SU-DHL-6 (cell line): ENCODE results near the gene RELN.

Experiments
- H2AFZ ChIP-seq: fragments of 200-600 bp; sonication (generic); 2 replicates; pipeline ENCODE4 v1.6.1; 2014; ENCODE audit warnings: low read depth, mild to moderate bottlenecking, moderate library complexity, mixed read lengths, antibody characterized with exemption, low read length; ENCODE audit not compliant: severe bottlenecking
- H3F3A ChIP-seq: fragments of 200-600 bp; shearing (Covaris generic); 2 replicates; pipeline ENCODE4 v1.6.0; 2016; ENCODE audit warnings: antibody characterized with exemption, mild to moderate bottlenecking; ENCODE audit not compliant: insufficient read depth
- H3K27ac ChIP-seq: fragments of 200-600 bp; sonication (generic); 2 replicates; pipeline ENCODE4 v1.5.1; 2016; ENCODE audit warnings: low read depth, mild to moderate bottlenecking, low read length, moderate library complexity, mixed read lengths
- H3K27me3 ChIP-seq: fragments of 200-600 bp; sonication (generic), shearing (Covaris generic); 2 replicates; pipeline ENCODE4 v1.6.0; 2014; ENCODE audit warnings: mild to moderate bottlenecking, low read length
- H3K36me3 ChIP-seq: fragments of 200-600 bp; sonication (generic); 2 replicates; pipeline ENCODE4 v1.6.1; 2014; ENCODE audit warnings: mild to moderate bottlenecking, low read length, mixed read lengths
- H3K4me2 ChIP-seq: fragments of 300-600, 200-600 bp; shearing (Covaris generic), sonication (generic); 2 replicates; pipeline ENCODE4 v1.6.0; 2014; ENCODE audit warnings: low read length, low read depth, mild to moderate bottlenecking; ENCODE audit not compliant: poor library complexity, severe bottlenecking
- H3K4me3 ChIP-seq: fragments of 200-600 bp; sonication (generic); 2 replicates; pipeline ENCODE4 v1.5.1; 2014; ENCODE audit warnings: antibody characterized with exemption, low read length, mild to moderate bottlenecking, mixed read lengths; ENCODE audit not compliant: insufficient read depth, poor library complexity, severe bottlenecking
- H3K79me2 ChIP-seq: fragments of 200-600 bp; sonication (generic); 2 replicates; pipeline ENCODE4 v1.6.1; 2014; ENCODE audit warnings: mild to moderate bottlenecking, low read length, moderate library complexity; ENCODE audit not compliant: insufficient read depth
- H3K9ac ChIP-seq: fragments of 200-600 bp; sonication (generic); 2 replicates; pipeline ENCODE4 v1.7.0; 2014; ENCODE audit warnings: mild to moderate bottlenecking, low read length
- H3K9me2 ChIP-seq: fragments of 200-600 bp; sonication (generic); replicated peaks from 2 replicates; pipeline ENCODE4 v1.6.1; 2014; ENCODE audit warnings: low read length; ENCODE audit not compliant: insufficient read depth
- H3K9me3 ChIP-seq: fragments of 200-600 bp; sonication (generic); 2 replicates; pipeline ENCODE4 v1.6.1; 2014; ENCODE audit warnings: low read length, mixed read lengths; ENCODE audit not compliant: insufficient read depth
- H4K20me1 ChIP-seq: fragments of 200-600 bp; sonication (generic); 2 replicates; pipeline ENCODE4 v1.6.1; 2014; ENCODE audit warnings: low read depth, mild to moderate bottlenecking, antibody characterized with exemption, low read length, moderate library complexity, mixed read lengths
- EZH2phosphoT487 ChIP-seq: fragments of 200-600 bp; sonication (generic), shearing (Covaris generic); conservative IDR thresholded peaks from 2 replicates; pipeline ENCODE4 v1.6.1; 2018; ENCODE audit warnings: mild to moderate bottlenecking, antibody characterized with exemption, low read length, moderate library complexity, mixed read lengths
- TF ChIP-seq, protein P1 (sequence below): fragments of 200-600 bp; sonication (generic); IDR thresholded peaks from one replicate; pipeline ENCODE4 v1.5.1; 2017; ENCODE audit warnings: antibody characterized with exemption, mild to moderate bottlenecking, low read length, moderate library complexity; ENCODE audit not compliant: insufficient read depth, poor library complexity, severe bottlenecking

Gene RELN

DNA sequence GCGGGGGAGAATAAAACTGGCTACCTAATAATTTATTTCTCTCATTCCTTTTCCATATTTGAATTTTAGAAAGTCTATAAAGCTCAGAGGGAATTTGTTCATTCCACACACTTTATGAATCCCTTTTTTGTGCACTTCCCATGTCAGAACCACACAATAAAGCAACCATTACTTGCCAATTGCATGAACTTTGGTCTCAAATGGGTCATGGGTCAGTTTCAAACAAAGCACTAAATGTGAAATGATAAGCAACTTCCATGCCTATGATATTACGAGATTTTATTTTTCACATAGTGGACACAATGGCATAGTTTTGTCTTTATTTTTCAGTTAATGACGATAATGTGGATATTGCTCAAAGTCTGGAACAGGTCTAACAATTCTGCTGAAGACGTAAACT is 18.6 kb upstream of the RELN start:
- H3K27ac ChIP-seq, result no peak overlapping the region
- H3K9me2 ChIP-seq, result no peaks in the 10 kb centered on the region
- no peak overlapping the region for H2AFZ ChIP-seq
- H3K4me2 ChIP-seq, result no peak overlapping the region
- no peaks in the 10 kb centered on the region for H4K20me1 ChIP-seq
- TF ChIP-seq, protein P1, sequence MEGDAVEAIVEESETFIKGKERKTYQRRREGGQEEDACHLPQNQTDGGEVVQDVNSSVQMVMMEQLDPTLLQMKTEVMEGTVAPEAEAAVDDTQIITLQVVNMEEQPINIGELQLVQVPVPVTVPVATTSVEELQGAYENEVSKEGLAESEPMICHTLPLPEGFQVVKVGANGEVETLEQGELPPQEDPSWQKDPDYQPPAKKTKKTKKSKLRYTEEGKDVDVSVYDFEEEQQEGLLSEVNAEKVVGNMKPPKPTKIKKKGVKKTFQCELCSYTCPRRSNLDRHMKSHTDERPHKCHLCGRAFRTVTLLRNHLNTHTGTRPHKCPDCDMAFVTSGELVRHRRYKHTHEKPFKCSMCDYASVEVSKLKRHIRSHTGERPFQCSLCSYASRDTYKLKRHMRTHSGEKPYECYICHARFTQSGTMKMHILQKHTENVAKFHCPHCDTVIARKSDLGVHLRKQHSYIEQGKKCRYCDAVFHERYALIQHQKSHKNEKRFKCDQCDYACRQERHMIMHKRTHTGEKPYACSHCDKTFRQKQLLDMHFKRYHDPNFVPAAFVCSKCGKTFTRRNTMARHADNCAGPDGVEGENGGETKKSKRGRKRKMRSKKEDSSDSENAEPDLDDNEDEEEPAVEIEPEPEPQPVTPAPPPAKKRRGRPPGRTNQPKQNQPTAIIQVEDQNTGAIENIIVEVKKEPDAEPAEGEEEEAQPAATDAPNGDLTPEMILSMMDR, result no peak
- TF ChIP-seq EZH2phosphoT487, result no peak
- H3F3A ChIP-seq, result no peaks in the 10 kb centered on the region
- H3K4me3 ChIP-seq, result no peak overlapping the region
- H3K79me2 ChIP-seq, result no peaks in the 10 kb centered on the region
- H3K9me3 ChIP-seq, result no peaks in the 10 kb centered on the region
- no peak overlapping the region for H3K9ac ChIP-seq
- H3K36me3 ChIP-seq, result no peaks in the 10 kb centered on the region
- H3K27me3 ChIP-seq, result 0 out of 2 replicates have a peak, but pooled peaks cover 2% of the 10 kb centered on the region

DNA sequence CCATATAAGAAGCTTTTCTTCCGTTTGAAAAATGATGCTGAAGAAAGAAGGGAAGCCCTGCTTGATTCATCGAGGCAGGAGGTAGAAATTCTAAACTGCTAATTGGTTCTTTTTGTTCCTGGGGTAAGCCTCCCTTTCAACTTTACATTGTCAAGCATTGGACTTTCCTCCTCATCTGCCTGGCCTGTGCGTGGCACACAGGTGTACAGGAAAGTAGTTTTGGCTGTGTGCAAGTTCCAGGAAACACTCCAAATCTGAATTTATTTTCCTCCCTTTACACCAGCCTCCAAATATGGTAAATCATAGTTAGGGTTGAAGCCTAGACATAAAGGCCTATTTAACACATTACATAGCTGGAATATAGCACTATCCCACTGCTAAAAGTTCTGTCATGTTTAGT is 18.2 kb upstream of the RELN start:
- Histone ChIP-seq H3K9me2 (no peaks in the 10 kb centered on the region), H3K9me3 (no peaks in the 10 kb centered on the region), H3K9ac (no peak overlapping the region), H3K4me3 (no peak overlapping the region), H2AFZ (no peak overlapping the region), H3F3A (no peaks in the 10 kb centered on the region), H4K20me1 (no peaks in the 10 kb centered on the region), H3K36me3 (no peaks in the 10 kb centered on the region), H3K27ac (no peak overlapping the region), H3K4me2 (no peak overlapping the region), H3K79me2 (no peaks in the 10 kb centered on the region), H3K27me3 (0 out of 2 replicates have a peak, but pooled peaks cover 2% of the 10 kb centered on the region)
- TF ChIP-seq EZH2phosphoT487, result no peak
- TF ChIP-seq, protein P1, result no peak

DNA sequence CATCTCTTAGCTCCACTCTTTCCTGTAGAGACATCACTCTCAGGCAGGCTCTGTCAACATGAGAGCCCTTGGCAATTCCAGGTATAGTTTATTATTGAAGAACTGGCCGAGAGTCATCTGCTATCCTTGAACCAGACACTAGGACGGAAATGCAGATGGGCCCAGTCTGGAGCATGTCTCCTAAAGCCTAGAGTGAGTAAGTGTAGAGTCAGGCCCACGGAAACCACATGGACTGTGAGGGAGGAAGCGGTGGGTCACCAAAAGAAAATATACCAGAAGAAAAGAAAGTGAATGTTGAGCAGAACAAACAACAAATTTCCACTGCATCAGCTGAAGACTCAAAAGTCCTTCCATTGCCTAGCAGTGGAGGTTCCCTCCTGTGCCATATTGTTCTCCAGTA is 15.7 kb upstream of the RELN start:
- Histone ChIP-seq H3K4me2 (no peak overlapping the region), H3F3A (no peaks in the 10 kb centered on the region), H3K9me3 (no peaks in the 10 kb centered on the region), H4K20me1 (no peaks in the 10 kb centered on the region), H3K79me2 (no peaks in the 10 kb centered on the region), H2AFZ (no peak overlapping the region), H3K9me2 (no peaks in the 10 kb centered on the region), H3K36me3 (no peaks in the 10 kb centered on the region), H3K27ac (no peak overlapping the region), H3K9ac (no peak overlapping the region), H3K4me3 (no peak overlapping the region), H3K27me3 (0 out of 2 replicates have a peak, but pooled peaks cover 2% of the 10 kb centered on the region)
- no peak for TF ChIP-seq EZH2phosphoT487
- TF ChIP-seq, protein P1, result no peak

DNA sequence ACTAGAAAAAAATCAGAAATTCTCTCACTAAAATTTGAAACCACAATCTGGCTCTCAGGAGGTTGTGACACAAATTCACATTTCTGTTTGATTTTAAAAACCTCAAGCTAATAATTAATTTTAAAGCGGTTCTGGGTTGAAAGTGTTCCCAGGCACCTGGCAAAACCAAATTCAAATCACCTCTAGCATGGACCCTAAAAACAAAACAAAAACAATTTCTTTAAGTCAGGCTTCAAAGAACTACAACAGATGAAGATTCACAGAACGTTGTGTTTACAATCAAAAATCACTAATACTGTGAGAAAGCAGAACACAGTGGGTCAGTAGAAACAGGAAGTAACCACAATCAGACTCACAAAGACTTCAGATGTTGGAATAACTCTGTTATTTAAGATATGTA is 7.2 kb upstream of the RELN start:
- Histone ChIP-seq H3K27ac (no peak overlapping the region), H4K20me1 (no peaks in the 10 kb centered on the region), H3K27me3 (no peaks in the 10 kb centered on the region), H3K36me3 (no peaks in the 10 kb centered on the region), H3K9me3 (no peaks in the 10 kb centered on the region), H3K9me2 (no peaks in the 10 kb centered on the region), H3K9ac (no peak overlapping the region), H2AFZ (no peak overlapping the region), H3K4me2 (no peak overlapping the region), H3K4me3 (no peak overlapping the region), H3F3A (no peaks in the 10 kb centered on the region), H3K79me2 (no peaks in the 10 kb centered on the region)
- TF ChIP-seq EZH2phosphoT487, result no peak
- TF ChIP-seq, protein P1, result no peak
